22Rv1 (cell line): ENCODE measurements around the gene PRSS8.

Source experiments
- ZFX ChIP-seq: fragments of 450-650 bp; IDR thresholded peaks from 2 replicates; pipeline ENCODE4 v1.6.1; 2017; ENCODE audit warnings: antibody characterized with exemption, borderline replicate concordance
- TF ChIP-seq, protein P1 (sequence below): fragments of 450-650 bp; IDR thresholded peaks from 2 replicates; pipeline ENCODE4 v1.5.1; 2017; ENCODE audit warnings: mild to moderate bottlenecking

DNA sequence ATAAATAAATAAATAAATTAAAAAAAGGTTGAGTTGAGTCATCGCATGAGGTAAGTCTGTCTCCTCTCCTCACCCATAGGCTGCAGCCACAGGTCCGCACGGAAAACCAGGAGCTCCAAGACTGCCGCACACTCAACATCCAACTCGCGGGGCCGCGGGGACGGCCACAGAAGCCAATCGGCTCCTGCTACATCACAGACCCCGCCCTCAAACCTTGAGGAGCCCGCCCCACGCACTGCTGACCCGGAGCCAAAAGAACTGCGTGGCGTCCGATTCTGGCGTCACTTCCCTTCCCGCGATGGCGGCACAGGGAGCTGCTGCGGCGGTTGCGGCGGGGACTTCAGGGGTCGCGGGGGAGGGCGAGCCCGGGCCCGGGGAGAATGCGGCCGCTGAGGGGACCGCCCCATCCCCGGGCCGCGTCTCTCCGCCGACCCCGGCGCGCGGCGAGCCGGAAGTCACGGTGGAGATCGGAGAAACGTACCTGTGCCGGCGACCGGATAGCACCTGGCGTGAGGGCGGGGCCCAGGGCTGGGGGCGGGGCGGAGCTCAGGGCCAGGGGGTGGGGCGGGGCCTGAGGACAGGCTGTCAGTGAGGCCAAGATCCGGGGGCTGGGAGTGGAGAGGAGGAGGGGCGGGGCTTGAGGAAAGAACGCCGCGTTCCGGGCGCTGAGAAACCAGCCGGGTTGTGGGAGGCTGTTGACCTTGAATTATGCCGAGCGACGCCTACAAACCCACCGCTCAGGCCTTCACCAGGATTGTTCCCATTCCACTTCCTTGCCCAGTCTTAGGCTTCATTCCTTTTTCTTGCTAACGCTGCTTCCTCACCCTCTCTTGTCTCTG is 17.9 kb downstream of the PRSS8 start, which contains the start of gene KAT8:
- TF ChIP-seq, protein P1, sequence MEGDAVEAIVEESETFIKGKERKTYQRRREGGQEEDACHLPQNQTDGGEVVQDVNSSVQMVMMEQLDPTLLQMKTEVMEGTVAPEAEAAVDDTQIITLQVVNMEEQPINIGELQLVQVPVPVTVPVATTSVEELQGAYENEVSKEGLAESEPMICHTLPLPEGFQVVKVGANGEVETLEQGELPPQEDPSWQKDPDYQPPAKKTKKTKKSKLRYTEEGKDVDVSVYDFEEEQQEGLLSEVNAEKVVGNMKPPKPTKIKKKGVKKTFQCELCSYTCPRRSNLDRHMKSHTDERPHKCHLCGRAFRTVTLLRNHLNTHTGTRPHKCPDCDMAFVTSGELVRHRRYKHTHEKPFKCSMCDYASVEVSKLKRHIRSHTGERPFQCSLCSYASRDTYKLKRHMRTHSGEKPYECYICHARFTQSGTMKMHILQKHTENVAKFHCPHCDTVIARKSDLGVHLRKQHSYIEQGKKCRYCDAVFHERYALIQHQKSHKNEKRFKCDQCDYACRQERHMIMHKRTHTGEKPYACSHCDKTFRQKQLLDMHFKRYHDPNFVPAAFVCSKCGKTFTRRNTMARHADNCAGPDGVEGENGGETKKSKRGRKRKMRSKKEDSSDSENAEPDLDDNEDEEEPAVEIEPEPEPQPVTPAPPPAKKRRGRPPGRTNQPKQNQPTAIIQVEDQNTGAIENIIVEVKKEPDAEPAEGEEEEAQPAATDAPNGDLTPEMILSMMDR, result no peak
- TF ChIP-seq ZFX, result no peak
